ENCODE data around the gene PSMB5. TPM values are rescaled to one million over a fixed set of nuclear protein-coding genes. Genes with fewer than 3 reads are reported as not detected.

PSMB5 gene
- total and polyA plus RNA-seq, 2 of the 13 experiments (the other 11 are each of a cell fraction or from before 2014, with no cell fraction given), result 705 to 871 TPM

- TF ChIP-seq ZBTB40 (IDR thresholded peaks at IDR 0.05) (no peak), ZBTB40 (CRISPR knock-in tag; IDR thresholded peaks at IDR 0.05) (no peak)
- TF ChIP-seq, protein P1, sequence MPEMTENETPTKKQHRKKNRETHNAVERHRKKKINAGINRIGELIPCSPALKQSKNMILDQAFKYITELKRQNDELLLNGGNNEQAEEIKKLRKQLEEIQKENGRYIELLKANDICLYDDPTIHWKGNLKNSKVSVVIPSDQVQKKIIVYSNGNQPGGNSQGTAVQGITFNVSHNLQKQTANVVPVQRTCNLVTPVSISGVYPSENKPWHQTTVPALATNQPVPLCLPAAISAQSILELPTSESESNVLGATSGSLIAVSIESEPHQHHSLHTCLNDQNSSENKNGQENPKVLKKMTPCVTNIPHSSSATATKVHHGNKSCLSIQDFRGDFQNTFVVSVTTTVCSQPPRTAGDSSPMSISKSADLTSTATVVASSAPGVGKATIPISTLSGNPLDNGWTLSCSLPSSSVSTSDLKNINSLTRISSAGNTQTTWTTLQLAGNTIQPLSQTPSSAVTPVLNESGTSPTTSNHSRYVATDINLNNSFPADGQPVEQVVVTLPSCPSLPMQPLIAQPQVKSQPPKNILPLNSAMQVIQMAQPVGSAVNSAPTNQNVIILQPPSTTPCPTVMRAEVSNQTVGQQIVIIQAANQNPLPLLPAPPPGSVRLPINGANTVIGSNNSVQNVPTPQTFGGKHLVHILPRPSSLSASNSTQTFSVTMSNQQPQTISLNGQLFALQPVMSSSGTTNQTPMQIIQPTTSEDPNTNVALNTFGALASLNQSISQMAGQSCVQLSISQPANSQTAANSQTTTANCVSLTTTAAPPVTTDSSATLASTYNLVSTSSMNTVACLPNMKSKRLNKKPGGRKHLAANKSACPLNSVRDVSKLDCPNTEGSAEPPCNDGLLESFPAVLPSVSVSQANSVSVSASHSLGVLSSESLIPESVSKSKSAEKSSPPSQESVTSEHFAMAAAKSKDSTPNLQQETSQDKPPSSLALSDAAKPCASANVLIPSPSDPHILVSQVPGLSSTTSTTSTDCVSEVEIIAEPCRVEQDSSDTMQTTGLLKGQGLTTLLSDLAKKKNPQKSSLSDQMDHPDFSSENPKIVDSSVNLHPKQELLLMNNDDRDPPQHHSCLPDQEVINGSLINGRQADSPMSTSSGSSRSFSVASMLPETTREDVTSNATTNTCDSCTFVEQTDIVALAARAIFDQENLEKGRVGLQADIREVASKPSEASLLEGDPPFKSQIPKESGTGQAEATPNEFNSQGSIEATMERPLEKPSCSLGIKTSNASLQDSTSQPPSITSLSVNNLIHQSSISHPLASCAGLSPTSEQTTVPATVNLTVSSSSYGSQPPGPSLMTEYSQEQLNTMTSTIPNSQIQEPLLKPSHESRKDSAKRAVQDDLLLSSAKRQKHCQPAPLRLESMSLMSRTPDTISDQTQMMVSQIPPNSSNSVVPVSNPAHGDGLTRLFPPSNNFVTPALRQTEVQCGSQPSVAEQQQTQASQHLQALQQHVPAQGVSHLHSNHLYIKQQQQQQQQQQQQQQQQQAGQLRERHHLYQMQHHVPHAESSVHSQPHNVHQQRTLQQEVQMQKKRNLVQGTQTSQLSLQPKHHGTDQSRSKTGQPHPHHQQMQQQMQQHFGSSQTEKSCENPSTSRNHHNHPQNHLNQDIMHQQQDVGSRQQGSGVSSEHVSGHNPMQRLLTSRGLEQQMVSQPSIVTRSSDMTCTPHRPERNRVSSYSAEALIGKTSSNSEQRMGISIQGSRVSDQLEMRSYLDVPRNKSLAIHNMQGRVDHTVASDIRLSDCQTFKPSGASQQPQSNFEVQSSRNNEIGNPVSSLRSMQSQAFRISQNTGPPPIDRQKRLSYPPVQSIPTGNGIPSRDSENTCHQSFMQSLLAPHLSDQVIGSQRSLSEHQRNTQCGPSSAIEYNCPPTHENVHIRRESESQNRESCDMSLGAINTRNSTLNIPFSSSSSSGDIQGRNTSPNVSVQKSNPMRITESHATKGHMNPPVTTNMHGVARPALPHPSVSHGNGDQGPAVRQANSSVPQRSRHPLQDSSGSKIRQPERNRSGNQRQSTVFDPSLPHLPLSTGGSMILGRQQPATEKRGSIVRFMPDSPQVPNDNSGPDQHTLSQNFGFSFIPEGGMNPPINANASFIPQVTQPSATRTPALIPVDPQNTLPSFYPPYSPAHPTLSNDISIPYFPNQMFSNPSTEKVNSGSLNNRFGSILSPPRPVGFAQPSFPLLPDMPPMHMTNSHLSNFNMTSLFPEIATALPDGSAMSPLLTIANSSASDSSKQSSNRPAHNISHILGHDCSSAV (CRISPR knock-in tag; IDR thresholded peaks at IDR 0.05; ENCODE audit: borderline replicate concordance), result 0 out of 2 replicates have a peak, but pooled peaks have one; percentile 29
- TF ChIP-seq, protein P2, sequence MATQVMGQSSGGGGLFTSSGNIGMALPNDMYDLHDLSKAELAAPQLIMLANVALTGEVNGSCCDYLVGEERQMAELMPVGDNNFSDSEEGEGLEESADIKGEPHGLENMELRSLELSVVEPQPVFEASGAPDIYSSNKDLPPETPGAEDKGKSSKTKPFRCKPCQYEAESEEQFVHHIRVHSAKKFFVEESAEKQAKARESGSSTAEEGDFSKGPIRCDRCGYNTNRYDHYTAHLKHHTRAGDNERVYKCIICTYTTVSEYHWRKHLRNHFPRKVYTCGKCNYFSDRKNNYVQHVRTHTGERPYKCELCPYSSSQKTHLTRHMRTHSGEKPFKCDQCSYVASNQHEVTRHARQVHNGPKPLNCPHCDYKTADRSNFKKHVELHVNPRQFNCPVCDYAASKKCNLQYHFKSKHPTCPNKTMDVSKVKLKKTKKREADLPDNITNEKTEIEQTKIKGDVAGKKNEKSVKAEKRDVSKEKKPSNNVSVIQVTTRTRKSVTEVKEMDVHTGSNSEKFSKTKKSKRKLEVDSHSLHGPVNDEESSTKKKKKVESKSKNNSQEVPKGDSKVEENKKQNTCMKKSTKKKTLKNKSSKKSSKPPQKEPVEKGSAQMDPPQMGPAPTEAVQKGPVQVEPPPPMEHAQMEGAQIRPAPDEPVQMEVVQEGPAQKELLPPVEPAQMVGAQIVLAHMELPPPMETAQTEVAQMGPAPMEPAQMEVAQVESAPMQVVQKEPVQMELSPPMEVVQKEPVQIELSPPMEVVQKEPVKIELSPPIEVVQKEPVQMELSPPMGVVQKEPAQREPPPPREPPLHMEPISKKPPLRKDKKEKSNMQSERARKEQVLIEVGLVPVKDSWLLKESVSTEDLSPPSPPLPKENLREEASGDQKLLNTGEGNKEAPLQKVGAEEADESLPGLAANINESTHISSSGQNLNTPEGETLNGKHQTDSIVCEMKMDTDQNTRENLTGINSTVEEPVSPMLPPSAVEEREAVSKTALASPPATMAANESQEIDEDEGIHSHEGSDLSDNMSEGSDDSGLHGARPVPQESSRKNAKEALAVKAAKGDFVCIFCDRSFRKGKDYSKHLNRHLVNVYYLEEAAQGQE (IDR thresholded peaks at IDR 0.05; ENCODE audit: borderline replicate concordance in 1 of 2, low read depth in 1 of 2, low read length in 2 of 2), result 0 out of 4 replicates have a peak, but pooled peaks of 1 of the 2 experiments have one; percentile 7
Measured at GRCh38 chr14:22981876-22982476, 52.7 kb downstream of the PSMB5 start (continued).
